Amniotic epithelial cell (primary cell): ENCODE data around the gene COL16A1.
A peak's percentile ranks its signal among the peaks of the same experiment; 100 is the strongest.
"Not testable (repeated sequence)": the region's sequence is repeated elsewhere in the genome, so short reads cannot be mapped to it uniquely, and the experiment has no call there.

Experiments used
- DNase-seq: peaks from one replicate; pipeline ENCODE4 v3.0.0-alpha.2; 2010; ENCODE audit warnings: low read depth

COL16A1 gene

DNA sequence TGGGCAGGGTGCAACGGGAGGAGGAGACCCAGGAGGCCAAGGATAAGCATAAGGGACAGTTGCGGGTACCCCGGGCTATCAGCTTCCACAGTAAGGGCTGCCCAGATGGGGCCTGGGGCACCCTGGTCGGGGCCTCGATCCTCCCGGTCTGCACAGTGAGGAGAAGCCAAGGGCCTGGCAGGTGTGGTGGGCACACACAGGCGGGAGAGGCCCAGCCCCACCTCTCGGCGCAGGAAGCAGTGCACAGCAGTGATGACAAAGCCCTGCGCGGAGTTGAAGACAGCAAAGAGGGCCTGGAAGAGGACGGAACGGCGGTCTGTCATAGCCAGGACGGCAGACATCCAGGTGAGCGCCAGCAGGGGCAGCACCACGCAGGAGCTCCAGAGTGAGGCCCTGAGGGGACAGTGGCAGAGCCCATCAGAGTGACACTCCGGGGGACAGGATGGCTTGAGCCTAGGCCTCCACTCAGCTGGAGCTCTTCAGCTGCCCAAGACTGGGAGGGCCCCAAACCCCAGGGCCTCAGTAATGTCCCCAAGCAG is 29.0 kb upstream of the COL16A1 start:
- no peak for DNase-seq

DNA sequence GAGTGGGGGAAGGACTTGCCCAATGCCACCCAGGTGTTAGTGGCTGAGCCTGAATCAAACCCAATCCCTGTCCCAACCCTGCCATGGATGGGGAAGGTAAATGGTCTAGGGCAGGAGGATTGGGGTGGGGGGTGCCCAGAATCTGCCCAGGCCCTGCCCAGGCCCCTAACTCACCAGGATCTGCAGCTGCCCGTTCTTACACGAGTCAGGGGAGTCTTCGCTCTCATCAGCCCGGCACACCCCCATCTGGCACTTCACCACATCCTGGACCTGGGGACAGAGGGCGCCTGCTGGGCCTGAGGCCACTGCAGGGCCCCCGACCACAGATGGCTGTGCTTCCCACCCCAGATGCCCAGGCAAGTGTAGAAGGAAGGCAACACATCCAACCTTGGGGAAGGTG is 28.5 kb upstream of the COL16A1 start:
- DNase-seq, result no peak

- no peak for DNase-seq
Measured at GRCh38 chr1:31731049-31731565, 27.3 kb upstream of the COL16A1 start.

DNA sequence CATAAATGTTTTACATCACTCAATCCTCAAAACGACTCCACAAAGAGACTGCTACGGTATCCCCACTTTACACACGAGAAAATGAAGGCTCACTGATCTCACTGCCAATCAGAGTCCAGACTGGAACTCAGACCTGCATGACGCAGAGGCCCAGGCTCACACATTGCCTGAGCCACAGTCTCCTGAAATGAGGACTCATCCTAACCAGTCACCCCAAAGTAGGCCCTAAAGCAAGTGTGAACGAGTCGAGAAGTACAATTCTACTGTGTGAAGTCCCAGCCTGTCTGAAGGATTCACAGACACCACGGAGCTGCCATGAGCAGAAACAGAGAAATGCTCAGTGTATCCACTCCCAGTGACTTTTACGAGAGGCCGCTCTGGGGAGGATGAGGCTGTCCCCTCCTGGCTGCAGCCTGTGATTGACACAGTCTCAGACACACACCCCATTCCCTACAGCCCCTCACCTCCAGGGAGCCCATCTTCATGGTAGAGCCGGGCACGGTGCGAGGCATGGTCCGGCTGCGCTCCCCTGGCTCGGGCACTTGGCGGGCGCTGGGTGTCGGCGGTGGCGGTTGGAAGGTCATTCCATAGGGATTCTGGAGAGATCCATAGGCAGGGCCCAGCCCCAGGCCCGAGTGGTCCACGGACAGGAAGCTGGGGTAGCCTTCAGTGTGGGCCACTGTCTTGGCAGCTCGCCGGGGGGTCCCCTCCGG is 26.7 kb upstream of the COL16A1 start:
- DNase-seq, result no peak

DNA sequence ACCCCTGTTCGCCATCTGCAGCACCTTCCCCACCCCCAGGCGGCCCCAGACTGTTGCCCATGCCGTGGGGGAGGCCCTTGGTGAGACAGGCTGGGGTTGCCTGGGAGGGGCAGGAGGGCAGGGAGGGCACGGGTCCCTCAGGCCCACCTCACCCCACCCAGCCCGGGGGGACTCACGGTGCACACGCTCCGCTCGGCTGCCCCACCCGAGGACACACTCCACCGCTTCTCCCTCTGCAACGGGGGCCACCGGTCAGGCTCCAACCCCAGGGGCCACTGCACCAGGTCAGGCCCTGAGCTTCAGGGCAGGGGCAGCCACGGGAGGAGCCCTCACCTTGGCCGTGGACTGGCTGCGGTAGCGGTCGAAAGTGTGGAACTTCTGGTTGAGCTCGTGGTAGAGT is 24.0 kb upstream of the COL16A1 start:
- DNase-seq, result no peak

DNA sequence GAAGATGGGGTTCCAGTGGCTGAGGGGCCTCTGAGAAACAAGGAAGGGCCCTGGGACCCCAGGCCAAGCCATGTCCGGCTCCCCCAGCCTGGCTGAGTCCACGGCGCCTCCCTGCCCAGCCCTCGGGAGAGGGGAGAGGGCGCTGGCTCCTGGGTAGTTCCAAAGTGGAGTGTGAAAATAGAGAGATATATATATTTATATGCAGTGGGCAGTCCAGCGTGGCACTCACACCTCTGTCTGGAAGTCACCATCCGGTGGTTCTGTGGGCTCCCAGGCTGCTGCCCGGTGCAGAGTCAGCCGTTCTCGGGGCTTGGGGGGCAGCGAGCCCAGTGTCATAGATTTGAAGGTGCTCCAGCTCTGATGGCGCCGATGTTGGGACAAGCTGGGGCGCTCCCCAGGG is 23.4 kb upstream of the COL16A1 start:
- no peak for DNase-seq

- no peak for DNase-seq
Measured at GRCh38 chr1:31726715-31727114, 22.9 kb upstream of the COL16A1 start.

- no peak for DNase-seq
Measured at GRCh38 chr1:31725777-31726535, 22.1 kb upstream of the COL16A1 start.

- DNase-seq, result no peak
Measured at GRCh38 chr1:31725134-31725533, 21.3 kb upstream of the COL16A1 start.

DNA sequence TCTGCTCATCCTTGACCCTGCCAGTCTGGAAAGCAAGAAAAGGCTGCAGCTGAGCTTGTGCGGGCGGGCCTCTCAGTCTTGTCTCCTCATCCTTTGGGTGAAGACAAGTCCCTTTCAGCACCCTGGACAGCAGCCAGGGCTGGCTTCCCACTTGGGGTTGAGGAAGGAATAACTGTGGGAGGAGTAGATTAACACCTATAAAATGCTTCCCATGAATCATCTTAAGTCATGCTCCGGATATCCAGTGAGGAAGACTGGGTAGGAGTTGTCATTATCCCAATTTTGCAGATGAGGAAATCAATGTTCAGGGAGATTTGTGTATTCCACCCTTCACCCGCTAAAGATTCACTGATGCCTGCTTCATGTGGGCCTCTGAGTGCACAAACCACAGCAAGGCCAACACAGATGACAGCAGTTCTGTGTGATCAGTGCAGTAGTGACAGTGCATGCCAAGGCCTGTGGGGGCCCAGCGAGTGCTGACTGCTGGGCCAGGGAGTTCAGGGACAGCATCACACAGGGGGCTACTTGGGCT is 20.1 kb upstream of the COL16A1 start:
- peak; percentile 76 for DNase-seq

- no peak for DNase-seq
Measured at GRCh38 chr1:31718327-31718897, 14.6 kb upstream of the COL16A1 start.

GRCh38 chr1:31717341-31717740 is 13.5 kb upstream of the COL16A1 start:
- DNase-seq, result peak; percentile 66

- DNase-seq, result no peak
Measured at GRCh38 chr1:31715873-31716220, 12.0 kb upstream of the COL16A1 start.

DNA sequence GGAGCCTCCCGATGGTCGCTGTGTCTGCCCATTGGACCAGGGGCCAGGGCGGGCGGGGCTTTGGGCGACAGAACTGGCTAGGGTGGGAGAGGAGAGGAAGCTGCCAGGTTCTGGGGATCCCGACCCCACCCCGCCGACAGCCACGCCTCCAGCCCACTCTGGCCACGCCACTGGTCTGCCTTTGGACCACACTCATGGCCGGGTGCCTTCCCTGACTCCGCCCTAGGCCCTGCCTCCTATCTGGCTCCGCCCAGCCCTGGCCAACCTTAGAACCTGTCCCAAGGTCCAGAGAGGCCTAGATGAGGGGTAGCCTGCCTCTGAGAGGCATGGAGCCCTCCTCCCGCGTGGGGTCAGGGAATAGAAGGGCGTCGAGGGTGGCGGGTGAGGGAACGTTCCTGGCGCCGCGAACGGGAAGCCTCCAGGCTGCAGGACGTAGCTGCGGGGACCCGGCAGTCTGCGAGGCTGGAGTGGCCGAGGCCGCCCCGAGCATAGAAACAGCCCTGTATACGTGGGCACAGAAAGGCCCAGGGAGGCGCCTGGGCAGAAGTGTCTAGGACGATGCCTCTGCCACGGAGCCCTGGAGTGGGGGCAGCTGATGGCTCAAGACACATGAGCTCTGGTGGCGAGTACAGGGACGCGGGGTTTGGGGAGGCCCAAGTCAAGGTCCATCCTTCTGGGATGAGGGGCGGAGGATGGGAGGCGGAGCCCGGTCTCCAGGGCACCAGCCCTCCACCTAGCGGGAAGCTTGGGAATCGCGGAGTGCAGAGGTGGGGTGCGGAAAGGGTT is 11.5 kb upstream of the COL16A1 start:
- DNase-seq, result peak; percentile 89

DNA sequence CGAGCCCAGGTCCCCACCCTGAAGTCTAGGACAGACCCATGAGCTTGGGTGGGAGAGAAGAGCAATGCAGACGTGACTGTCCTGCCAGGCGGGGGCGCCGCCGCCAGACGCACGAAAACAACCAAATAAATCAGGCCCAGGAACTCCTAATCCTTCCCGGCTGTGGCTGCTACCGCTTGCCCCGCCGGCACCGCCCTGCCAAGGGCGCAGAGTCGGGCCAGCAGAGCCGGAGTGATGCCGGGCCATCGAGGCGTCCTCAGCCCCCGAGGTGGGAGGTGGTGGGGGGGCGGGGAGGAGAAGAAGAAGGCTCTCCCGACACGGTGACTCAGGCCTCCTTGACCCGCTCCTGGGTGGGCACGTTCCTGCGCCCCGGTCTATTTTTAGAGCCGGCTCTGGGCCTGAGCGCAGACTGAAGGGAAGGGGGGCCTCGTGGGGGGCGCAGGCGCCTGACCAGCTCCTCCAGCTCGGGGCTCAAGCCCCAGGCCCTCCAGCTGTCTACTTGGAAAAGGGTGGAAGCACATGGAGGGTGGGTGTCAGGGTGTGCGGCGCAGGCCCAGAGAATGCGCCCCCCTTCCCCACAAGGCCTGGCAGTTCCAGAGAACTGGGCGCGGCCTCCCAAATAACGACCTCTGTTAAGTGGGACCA is 10.7 kb upstream of the COL16A1 start:
- peak; percentile 85 for DNase-seq

GRCh38 chr1:31712630-31713029 is 8.8 kb upstream of the COL16A1 start:
- DNase-seq, result peak; percentile 99

- DNase-seq, result peak; percentile 40
Measured at GRCh38 chr1:31712068-31712467, 8.3 kb upstream of the COL16A1 start.

DNA sequence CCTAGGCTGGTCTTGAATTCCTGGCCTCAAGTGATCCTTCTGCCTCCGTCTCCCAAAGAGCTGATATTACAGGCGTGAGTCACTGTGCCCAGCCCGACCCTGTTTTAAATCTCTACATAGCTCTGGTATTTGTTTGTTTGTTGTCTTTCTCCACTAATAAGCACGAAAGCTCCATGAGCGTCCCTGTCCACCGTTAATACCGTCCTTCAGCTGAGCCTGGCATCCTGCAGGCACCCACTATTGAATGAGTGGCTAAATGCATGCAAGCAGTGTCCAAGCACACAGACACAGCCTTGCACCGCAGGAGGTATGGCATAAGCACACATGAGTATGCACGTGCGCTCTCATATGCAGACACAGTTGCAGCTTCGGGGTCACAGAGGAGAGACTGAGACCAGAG is 4.5 kb upstream of the COL16A1 start:
- peak; percentile 63 for DNase-seq

- DNase-seq, result peak; percentile 88
Measured at GRCh38 chr1:31707711-31708110, 3.9 kb upstream of the COL16A1 start.

DNA sequence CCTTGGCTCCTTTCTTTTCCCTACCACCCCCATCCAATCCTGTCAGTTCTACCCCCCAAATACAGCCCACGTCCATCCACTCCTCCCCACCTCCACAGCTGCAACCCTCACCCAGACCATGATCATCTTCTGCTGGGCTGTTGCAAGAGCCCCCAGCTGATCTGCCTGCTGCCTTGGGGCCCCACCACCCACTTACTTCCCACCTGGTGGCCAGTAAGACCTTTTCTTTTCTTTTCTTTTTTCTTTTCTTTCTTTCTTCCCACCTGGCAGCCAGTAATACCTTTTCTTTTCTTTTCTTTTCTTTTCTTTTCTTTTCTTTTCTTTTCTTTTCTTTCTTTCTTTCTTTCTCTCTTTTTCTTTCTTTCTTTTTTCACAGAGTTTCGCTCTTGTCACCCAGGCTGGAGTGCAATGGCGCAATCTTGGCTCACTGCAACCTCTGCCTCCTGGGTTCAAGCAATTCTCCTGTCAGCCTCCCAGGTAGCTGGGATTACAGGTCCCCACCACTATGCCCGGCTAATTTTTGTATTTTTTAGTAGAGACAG is 3.3 kb upstream of the COL16A1 start:
- DNase-seq, result not testable (repeated sequence)
